Measurements from ENCODE around the gene ITPA.

The ITPA gene

DNA sequence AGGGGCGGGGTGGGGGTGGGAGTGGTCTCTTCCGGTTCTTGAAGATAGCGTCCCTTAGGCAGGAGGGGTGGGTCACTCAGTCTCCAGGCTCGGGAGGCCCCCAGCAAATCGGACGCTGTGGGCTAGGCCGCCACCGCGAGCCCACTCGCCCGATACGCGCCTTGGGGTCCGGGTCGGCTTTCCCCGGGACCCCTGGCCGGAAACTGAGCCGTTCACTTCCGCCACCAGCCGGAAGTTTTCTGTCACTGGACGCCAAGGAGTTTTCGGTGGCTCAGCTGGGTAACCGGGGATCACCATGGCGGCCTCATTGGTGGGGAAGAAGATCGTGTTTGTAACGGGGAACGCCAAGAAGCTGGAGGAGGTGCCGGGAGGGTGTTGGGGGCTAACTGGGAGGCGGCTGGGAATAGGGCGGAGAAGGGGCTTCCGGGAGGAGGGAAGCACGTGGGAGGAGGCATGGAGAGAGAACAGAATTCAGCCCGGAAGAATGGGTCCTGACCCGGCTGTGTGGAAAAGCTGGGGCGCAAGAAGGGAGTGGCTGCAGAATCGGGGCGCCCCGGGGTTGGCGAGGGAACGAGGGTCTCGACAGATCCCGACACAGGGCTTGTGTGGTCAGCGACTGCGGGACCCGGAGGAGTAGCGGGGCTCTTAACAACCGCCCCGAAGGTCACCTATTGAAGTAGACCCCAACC is at the start of gene ITPA:
ITPA (plus strand) TSS at position 242 of the 689 bp plus-strand sequence; CDS start at position 296, 54 bp downstream.
- Histone ChIP-seq H3K4me1 (ENCODE audit: control insufficient read depth, low read depth, low read length) (no peaks in the 10 kb centered on the region), H3K9me3 (ENCODE audit: control insufficient read depth, low read depth, low read length) (no peaks in the 10 kb centered on the region), H3K27me3 (ENCODE audit: control insufficient read depth, insufficient read depth, low read length) (no peaks in the 10 kb centered on the region), H3K27ac (ENCODE audit: low read length) (peak within 1 kb of the TSS; percentile 24), H3K36me3 (ENCODE audit: control insufficient read depth, low read depth, low read length) (peaks cover 10% of the 10 kb centered on the region), H3K4me3 (ENCODE audit: low read length) (peak within 1 kb of the TSS; percentile 97), H3K9ac (ENCODE audit: low read length) (peak within 1 kb of the TSS; percentile 79)

DNA sequence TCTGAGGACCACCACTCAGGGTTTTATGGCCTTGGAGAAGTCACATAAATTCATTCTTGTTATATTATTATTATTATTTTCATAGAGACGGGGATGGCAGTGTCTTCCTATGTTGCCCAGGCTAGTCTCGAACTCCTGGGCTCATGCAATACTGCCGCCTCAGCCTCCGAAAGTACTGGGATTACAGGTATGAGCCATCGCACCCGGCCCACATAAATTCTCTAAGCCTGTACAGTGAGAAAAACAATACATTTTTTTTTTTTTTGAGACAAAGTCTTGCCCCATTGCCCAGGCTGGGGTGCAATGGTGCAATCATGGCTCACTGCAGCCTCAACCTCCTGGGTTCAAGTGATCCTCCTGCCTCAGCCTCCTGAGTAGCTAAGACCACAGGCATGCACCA is 48.9 kb upstream of the ITPA start:
- Histone ChIP-seq H3K4me3 (ENCODE audit: low read length) (peak overlapping the region; percentile 85), H3K27ac (ENCODE audit: low read length) (no peak overlapping the region), H3K36me3 (ENCODE audit: control insufficient read depth, low read depth, low read length) (no peaks in the 10 kb centered on the region), H3K9ac (ENCODE audit: low read length) (no peak overlapping the region), H3K27me3 (ENCODE audit: control insufficient read depth, insufficient read depth, low read length) (no peaks in the 10 kb centered on the region), H3K4me1 (ENCODE audit: control insufficient read depth, low read depth, low read length) (no peaks in the 10 kb centered on the region), H3K9me3 (ENCODE audit: control insufficient read depth, low read depth, low read length) (no peaks in the 10 kb centered on the region)

DNA sequence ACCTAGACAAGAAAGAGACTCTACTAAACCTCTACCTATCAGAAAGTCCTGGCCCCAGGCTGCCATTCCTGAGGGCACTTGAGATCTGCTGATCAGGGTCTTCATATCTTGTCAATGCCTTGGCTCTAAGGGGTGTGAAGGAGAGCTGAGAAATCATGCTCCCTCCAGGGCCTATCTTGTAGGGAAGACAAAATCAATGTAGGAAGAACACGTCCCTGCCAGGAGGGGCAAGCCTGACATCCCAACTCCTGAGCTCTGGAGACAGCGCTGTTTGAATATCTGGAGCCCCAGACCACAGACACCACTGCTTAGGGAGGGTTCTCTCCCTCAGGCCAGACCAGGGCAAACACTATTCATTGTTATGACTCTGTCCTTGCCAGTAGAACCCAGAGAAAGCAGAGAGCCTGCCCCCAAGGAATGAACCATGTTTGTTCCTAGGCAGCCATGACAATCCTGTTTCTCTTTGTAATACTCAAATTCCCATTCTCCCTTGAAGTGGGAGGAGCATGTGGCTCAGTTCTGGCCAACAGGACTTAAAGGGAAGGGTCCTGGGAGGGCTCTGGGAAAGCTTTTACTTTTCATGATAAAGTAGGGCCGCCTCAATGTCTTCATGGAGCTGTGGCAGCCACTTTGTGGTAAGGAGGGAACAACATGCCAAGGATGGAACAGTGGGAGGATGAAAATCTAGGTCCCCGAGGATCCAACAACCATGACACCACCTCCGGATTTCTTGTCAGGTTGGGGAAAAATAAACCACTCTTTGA is 47.8 kb upstream of the ITPA start:
- Histone ChIP-seq H3K4me3 (ENCODE audit: low read length) (no peak overlapping the region), H3K4me1 (ENCODE audit: control insufficient read depth, low read depth, low read length) (no peaks in the 10 kb centered on the region)

DNA sequence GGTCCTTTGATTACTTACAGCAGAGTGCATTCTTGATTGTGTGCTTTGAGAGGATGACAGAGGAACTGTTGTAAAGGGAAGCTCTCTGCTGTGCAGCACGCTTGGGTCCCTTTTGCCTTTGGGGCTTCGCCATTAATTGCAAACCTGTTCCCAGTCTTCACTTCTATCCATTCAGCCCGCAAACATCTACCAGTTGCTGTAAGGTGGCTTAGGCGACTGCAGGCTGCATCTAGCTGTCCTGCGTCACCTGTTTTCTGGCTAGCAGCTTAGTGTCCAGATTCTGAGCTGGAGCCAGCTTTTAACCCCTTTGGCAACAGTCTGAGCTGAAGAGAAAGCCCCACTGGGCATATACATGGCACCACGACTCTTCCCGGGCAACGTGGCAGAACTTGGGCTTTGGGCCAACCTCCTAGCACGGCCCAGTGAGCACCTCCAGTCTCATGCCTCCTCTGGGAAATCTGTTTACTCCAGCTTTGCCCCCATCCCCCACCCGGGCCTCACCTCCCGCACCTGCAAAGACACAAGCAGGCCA is 47.2 kb upstream of the ITPA start:
- Histone ChIP-seq H3K4me3 (ENCODE audit: low read length) (no peak overlapping the region), H3K4me1 (ENCODE audit: control insufficient read depth, low read depth, low read length) (peaks cover under 1% of the 10 kb centered on the region), H3K9ac (ENCODE audit: low read length) (no peak overlapping the region)

More for the DNA sequence above, 47.8 kb upstream of the ITPA start:
- no peak overlapping the region for H3K9ac ChIP-seq (ENCODE audit: low read length)
- no peak overlapping the region for H3K27ac ChIP-seq (ENCODE audit: low read length)
- no peaks in the 10 kb centered on the region for H3K9me3 ChIP-seq (ENCODE audit: control insufficient read depth, low read depth, low read length)
- no peaks in the 10 kb centered on the region for H3K36me3 ChIP-seq (ENCODE audit: control insufficient read depth, low read depth, low read length)
- H3K27me3 ChIP-seq (ENCODE audit: control insufficient read depth, insufficient read depth, low read length): no peaks in the 10 kb centered on the region

DNA sequence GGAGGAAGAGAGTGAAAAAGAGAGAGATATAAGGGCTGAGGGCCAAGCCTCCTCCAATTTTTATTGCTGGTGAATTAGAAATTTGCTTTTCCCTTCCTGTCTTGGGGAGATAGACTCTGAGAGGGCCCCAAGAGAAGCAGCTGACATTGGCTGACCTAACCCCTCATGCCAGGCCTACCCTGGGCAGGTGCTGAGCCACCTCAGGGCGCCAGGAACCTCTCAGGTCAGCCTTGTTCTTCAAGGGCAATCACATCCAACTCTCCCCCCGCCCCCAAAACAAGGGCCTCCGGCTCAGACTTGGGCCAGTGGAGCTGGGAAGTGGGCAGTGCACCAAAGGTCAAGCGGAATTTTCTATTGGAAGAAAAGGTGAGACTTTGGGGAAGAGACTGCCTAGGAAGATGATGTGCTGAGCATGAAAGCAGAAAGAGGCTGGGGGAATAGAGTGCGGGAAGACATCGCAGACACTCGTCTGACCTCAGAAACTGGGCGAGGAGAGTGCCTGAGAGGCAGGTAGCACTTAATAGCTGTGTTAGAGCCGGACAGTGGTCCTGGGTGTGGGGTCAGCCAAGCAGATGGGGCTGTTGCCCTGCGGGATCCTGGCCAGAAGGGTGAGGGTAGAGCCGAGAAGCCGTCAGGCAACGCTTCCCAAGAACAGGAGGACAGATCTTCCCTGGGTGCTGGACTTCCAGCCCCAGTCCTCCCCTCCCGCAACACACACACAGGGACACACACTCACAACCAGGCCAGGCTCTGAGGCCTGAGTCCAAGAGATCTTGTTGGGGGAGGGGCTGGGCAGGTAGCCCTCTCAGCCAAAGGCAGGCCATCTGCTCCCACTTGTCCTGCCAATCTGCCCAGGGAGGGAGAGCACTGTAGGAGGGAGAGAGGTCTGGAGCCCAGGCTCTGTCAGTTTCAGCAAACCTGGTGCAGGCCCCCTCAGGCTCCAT is 45.9 kb upstream of the ITPA start:
- Histone ChIP-seq H3K9ac (ENCODE audit: low read length) (no peak overlapping the region), H3K4me3 (ENCODE audit: low read length) (no peak overlapping the region), H3K27ac (ENCODE audit: low read length) (no peak overlapping the region), H3K27me3 (ENCODE audit: control insufficient read depth, insufficient read depth, low read length) (peaks cover 6% of the 10 kb centered on the region), H3K4me1 (ENCODE audit: control insufficient read depth, low read depth, low read length) (peaks cover 5% of the 10 kb centered on the region), H3K9me3 (ENCODE audit: control insufficient read depth, low read depth, low read length) (no peaks in the 10 kb centered on the region), H3K36me3 (ENCODE audit: control insufficient read depth, low read depth, low read length) (no peaks in the 10 kb centered on the region)

More for the DNA sequence above, 47.2 kb upstream of the ITPA start:
- Histone ChIP-seq H3K36me3 (ENCODE audit: control insufficient read depth, low read depth, low read length) (no peaks in the 10 kb centered on the region), H3K27ac (ENCODE audit: low read length) (no peak overlapping the region), H3K9me3 (ENCODE audit: control insufficient read depth, low read depth, low read length) (no peaks in the 10 kb centered on the region), H3K27me3 (ENCODE audit: control insufficient read depth, insufficient read depth, low read length) (peaks cover under 1% of the 10 kb centered on the region)

DNA sequence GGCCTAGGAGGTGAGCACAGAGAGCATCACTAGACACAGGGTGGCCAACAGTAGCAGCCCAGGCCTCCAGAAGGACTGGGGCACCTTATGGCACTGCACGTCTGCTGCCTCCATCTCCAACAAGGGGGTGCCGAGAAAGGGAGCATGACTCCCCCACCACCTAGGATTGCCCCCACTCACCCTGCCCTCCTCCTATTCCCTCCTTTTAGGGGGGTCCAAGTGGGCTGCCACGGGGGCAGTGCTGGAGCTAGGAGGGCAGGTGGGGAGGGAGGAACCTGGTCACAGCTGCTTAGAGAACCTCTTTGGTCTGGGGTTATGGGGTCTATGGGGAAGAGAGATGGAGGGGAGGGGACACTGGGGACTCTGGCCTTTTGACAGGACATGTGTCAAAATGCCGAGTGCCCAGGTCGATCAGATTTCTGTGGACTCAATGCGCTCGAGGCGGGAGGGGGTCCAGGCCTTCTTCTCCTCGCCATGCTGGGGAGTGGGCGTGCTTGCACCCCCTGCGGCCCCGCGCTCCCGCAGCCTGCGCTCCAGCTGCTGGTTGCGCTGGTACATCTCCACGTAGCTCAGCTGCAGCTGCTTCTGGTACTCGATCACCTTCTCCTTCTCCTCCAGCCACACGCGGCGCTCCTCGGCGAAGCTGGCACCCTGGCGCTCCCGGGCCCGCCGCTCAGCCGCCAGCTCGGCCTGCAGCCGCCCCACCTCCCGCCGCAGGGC is 45.1 kb upstream of the ITPA start:
- peaks cover 8% of the 10 kb centered on the region for H3K27me3 ChIP-seq (ENCODE audit: control insufficient read depth, insufficient read depth, low read length)
- H3K9me3 ChIP-seq (ENCODE audit: control insufficient read depth, low read depth, low read length): no peaks in the 10 kb centered on the region
- H3K9ac ChIP-seq (ENCODE audit: low read length): no peak overlapping the region
- H3K36me3 ChIP-seq (ENCODE audit: control insufficient read depth, low read depth, low read length): no peaks in the 10 kb centered on the region
- H3K4me3 ChIP-seq (ENCODE audit: low read length): no peak overlapping the region
- peaks cover 5% of the 10 kb centered on the region for H3K4me1 ChIP-seq (ENCODE audit: control insufficient read depth, low read depth, low read length)
- H3K27ac ChIP-seq (ENCODE audit: low read length): no peak overlapping the region

DNA sequence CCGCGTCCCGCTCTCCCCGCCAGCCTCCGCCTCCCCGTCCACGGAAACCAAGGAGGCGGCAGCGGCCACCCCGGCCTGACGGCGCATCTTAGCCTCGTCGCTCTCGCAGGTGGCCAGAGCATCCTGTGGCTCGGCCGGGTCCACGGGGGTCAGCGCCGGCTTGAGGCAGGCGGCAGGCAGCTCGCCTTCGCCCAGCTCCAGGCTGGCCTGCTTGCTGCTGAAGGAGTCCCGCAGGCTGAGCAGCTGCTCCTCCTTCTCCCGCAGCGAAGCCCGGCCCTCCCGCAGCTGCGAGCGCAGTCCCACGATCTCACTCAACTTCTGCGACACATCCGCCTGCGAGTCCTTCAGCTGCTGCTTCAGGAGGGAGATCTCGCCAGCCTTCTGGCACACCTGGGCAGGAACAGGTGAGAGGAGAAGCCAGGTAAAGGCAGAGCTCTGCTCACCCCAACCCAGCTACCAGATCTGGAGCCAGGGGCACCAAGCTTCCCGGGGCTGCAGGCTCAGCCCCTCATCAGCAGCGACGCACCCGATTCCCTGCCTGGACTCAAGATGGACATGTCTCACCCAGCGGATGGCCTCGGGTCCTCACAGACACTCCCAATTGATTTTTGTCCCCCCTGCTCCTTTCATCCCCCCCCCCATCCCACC is 44.4 kb upstream of the ITPA start:
- no peak overlapping the region for H3K4me3 ChIP-seq (ENCODE audit: low read length)
- H3K9me3 ChIP-seq (ENCODE audit: control insufficient read depth, low read depth, low read length): no peaks in the 10 kb centered on the region
- peaks cover 5% of the 10 kb centered on the region for H3K4me1 ChIP-seq (ENCODE audit: control insufficient read depth, low read depth, low read length)
- peaks cover 12% of the 10 kb centered on the region for H3K27me3 ChIP-seq (ENCODE audit: control insufficient read depth, insufficient read depth, low read length)
- no peaks in the 10 kb centered on the region for H3K36me3 ChIP-seq (ENCODE audit: control insufficient read depth, low read depth, low read length)
- no peak overlapping the region for H3K9ac ChIP-seq (ENCODE audit: low read length)
- no peak overlapping the region for H3K27ac ChIP-seq (ENCODE audit: low read length)

DNA sequence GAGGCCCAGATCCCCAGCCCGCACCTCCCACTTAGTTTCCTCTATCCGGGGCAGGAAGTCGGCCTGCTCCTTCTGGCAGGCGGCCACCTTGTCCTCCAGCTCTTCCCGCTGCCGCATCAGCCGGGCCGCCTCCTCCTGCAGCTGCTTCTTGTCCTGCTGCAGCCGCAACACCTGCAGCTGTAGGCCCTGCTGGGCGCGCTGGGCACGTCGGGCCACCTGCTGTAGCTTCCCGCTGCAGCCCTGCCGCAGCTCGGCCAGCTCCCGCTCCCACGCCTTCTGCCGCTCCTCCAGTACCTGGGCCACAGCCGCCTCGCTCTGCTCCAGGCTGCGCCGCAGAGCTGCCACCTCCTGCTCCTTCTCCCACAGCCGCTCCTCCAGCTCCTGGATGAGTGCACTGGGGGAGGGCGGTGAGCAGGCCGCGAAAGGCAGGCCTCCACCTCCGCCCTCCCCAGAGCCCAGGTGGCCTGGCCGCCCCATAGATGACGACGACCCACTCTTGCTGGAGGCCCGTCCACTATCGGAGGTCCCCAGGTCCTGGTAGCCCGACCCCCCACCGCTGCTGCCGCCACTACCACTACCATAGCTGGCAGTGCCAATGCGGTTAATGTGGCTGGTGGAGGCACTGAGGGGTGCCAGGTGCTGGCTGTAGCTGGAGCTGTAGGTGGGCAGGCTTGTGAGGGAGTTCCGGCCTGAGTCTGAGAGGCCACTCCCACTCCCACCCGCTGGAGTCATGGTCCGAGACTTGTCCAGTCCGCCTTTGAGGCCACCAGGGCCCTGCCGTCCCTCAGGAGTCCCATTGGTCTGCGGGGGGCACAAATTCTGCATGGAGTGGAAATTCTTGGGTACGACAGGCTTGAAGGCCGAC is 43.6 kb upstream of the ITPA start:
- H3K36me3 ChIP-seq (ENCODE audit: control insufficient read depth, low read depth, low read length): no peaks in the 10 kb centered on the region
- H3K4me3 ChIP-seq (ENCODE audit: low read length): no peak overlapping the region
- no peak overlapping the region for H3K9ac ChIP-seq (ENCODE audit: low read length)
- H3K27ac ChIP-seq (ENCODE audit: low read length): no peak overlapping the region
- H3K9me3 ChIP-seq (ENCODE audit: control insufficient read depth, low read depth, low read length): no peaks in the 10 kb centered on the region
- H3K4me1 ChIP-seq (ENCODE audit: control insufficient read depth, low read depth, low read length): peaks cover 5% of the 10 kb centered on the region
- H3K27me3 ChIP-seq (ENCODE audit: control insufficient read depth, insufficient read depth, low read length): peaks cover 12% of the 10 kb centered on the region

DNA sequence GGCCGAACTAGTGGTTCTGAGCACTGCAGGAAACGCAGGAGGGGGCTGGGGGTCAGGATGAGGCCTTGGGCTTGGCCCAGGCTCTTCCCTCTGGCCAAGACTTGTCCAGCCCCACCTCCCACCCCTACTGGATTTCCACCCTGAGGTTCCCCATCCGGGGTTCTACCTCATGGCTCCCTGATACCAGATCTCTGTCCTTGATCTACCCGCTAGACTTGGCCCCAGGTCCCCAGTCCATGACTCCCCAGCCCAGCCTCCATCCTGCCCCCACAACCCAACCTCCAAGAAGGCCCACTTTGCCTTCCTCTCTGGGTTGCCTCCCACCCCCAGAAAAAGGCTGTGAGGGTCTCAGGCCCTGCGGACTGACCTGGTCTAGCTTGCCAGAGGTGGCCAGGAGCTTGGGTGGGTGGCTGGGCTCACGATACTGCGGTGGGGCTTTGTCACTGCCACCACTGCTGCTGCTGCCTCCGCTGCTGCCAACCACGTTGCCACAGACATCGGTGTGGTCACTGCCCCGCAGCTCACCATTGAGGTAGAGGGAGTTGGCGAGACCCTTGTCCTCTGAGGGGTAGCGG is 42.9 kb upstream of the ITPA start:
- Histone ChIP-seq H3K9ac (ENCODE audit: low read length) (no peak overlapping the region), H3K9me3 (ENCODE audit: control insufficient read depth, low read depth, low read length) (no peaks in the 10 kb centered on the region), H3K36me3 (ENCODE audit: control insufficient read depth, low read depth, low read length) (no peaks in the 10 kb centered on the region), H3K4me1 (ENCODE audit: control insufficient read depth, low read depth, low read length) (peaks cover 5% of the 10 kb centered on the region), H3K27me3 (ENCODE audit: control insufficient read depth, insufficient read depth, low read length) (peaks cover 12% of the 10 kb centered on the region), H3K4me3 (ENCODE audit: low read length) (no peak overlapping the region), H3K27ac (ENCODE audit: low read length) (no peak overlapping the region)
